Measurements from ENCODE around the gene PRDX4. TPM values are rescaled to one million over a fixed set of nuclear protein-coding genes. Genes with fewer than 3 reads are reported as not detected.

The PRDX4 gene
- total RNA-seq, 4 donors from 2014 or later: 27.6 to 47.6 (median 42.2) TPM

GRCh38 chrX:23631136-23631535 lies 36.2 kb upstream of the PRDX4 start:
- Histone ChIP-seq H3K27ac (no peak overlapping the region), H3K4me1 (no peaks in the 10 kb centered on the region), H3K27me3 (no peaks in the 10 kb centered on the region), H3K4me3 (no peak overlapping the region), H3K36me3 (no peaks in the 10 kb centered on the region), H3K9me3 (no peaks in the 10 kb centered on the region)
- TF ChIP-seq, protein P1, sequence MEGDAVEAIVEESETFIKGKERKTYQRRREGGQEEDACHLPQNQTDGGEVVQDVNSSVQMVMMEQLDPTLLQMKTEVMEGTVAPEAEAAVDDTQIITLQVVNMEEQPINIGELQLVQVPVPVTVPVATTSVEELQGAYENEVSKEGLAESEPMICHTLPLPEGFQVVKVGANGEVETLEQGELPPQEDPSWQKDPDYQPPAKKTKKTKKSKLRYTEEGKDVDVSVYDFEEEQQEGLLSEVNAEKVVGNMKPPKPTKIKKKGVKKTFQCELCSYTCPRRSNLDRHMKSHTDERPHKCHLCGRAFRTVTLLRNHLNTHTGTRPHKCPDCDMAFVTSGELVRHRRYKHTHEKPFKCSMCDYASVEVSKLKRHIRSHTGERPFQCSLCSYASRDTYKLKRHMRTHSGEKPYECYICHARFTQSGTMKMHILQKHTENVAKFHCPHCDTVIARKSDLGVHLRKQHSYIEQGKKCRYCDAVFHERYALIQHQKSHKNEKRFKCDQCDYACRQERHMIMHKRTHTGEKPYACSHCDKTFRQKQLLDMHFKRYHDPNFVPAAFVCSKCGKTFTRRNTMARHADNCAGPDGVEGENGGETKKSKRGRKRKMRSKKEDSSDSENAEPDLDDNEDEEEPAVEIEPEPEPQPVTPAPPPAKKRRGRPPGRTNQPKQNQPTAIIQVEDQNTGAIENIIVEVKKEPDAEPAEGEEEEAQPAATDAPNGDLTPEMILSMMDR (IDR thresholded peaks at IDR 0.05): no peak
- TF ChIP-seq POLR2AphosphoS5 (IDR thresholded peaks at IDR 0.05) (no peak), EP300 (IDR thresholded peaks at IDR 0.05) (no peak), POLR2A (IDR thresholded peaks at IDR 0.05) (no peak)
- no peak for DNase-seq (ENCODE audit: low spot score in 2 of 2)
- 78% methylated on average over 4 of the region's 4 CpGs for WGBS

DNA sequence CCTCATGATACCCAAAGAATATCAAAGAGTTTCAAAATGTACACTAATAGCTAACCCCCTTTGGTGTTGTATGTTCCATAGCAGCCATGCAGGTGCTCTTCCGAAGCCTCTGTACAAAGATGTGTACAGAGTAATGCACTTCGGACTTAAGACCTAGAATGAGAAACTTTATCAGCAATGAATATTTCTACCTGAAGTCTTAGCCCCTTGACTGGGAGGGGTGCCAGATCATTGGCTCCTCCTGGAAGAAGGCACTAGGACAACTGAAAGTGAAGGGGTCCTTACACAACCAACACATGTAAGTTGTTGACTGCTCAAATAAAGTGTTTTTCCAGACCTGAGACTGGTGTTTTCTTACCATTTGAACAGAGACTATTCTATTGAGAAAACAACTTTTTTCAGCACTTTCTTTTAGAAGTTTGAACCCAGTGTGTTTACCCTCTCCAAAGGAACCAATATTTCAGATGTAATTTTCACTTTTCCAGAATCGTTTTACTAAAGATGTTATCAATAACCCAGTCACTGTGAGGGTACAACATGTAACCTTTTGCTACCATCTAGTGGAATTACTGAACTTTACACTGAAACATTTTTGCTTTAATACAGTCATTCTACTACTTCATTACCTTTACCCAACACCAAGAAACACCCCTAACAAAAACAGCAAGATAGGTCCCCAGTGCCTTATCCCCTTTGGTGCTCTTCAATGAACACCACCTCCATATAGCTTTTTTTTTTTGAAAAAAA lies 33.3 kb upstream of the PRDX4 start:
- Histone ChIP-seq H3K9me3 (no peaks in the 10 kb centered on the region), H3K36me3 (no peaks in the 10 kb centered on the region), H3K27ac (no peak overlapping the region), H3K4me1 (no peaks in the 10 kb centered on the region), H3K27me3 (no peaks in the 10 kb centered on the region), H3K4me3 (no peak overlapping the region)
- TF ChIP-seq EP300 (IDR thresholded peaks at IDR 0.05) (no peak), POLR2AphosphoS5 (IDR thresholded peaks at IDR 0.05) (no peak), POLR2A (IDR thresholded peaks at IDR 0.05) (no peak)
- TF ChIP-seq, protein P1 (IDR thresholded peaks at IDR 0.05): no peak
- no peak for DNase-seq (ENCODE audit: low spot score in 2 of 2)
- WGBS: 73% methylated on average over 3 of the region's 3 CpGs

DNA sequence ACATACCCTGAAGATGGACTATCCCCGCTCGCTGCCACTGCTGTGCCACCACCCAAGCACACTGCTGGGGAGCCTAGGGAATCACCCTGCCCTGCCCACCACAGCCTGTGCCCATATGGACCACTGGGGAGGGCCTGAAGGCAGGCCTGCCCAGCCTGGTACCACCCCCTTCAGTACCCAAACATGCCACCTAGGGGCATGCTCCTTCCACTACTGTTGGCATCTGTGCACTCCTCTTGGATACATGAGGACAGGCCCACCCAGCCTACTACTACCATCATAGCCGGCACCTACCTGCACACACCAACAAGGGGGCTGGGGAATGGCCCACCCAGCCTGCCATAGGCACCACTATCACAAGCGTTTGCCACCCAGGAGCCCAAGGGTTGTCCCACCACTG lies 30.1 kb upstream of the PRDX4 start:
- Histone ChIP-seq H3K4me1 (no peaks in the 10 kb centered on the region), H3K4me3 (no peak overlapping the region), H3K9me3 (no peaks in the 10 kb centered on the region), H3K36me3 (no peaks in the 10 kb centered on the region), H3K27ac (no peak overlapping the region), H3K27me3 (no peaks in the 10 kb centered on the region)
- no peak for DNase-seq (ENCODE audit: low spot score in 2 of 2)
- WGBS: 100% methylated on average over 4 of the region's 4 CpGs
- no peak for TF ChIP-seq EP300 (IDR thresholded peaks at IDR 0.05)
- no peak for TF ChIP-seq POLR2AphosphoS5 (IDR thresholded peaks at IDR 0.05)
- TF ChIP-seq, protein P1 (IDR thresholded peaks at IDR 0.05): no peak
- no peak for TF ChIP-seq POLR2A (IDR thresholded peaks at IDR 0.05)

DNA sequence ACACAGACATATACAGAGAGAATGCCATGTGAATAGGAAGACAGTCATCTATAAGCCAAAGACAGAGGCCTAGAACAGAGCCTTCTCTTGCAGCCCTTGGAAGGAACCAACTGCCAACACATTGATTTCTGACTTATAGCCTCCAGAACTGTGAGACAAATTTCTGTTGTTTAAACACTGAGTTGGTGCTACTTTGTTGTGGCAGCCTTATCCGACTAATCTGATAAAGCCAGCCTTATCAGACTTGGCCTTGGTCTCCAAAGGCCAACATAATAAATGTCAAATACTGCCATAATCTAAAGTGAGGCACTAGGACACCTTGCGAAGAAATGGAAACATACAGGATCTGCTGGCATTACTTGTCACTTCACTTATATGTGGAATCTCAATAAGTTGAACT lies 24.3 kb upstream of the PRDX4 start:
- Histone ChIP-seq H3K36me3 (no peaks in the 10 kb centered on the region), H3K27ac (no peak overlapping the region), H3K4me1 (no peaks in the 10 kb centered on the region), H3K27me3 (no peaks in the 10 kb centered on the region), H3K9me3 (no peaks in the 10 kb centered on the region), H3K4me3 (no peak overlapping the region)
- WGBS: 79% methylated on average over 2 of the region's 2 CpGs
- no peak for TF ChIP-seq EP300 (IDR thresholded peaks at IDR 0.05)
- TF ChIP-seq, protein P1 (IDR thresholded peaks at IDR 0.05): no peak
- TF ChIP-seq POLR2A (IDR thresholded peaks at IDR 0.05): no peak
- no peak for TF ChIP-seq POLR2AphosphoS5 (IDR thresholded peaks at IDR 0.05)
- DNase-seq (ENCODE audit: low spot score in 2 of 2): no peak

- Histone ChIP-seq H3K4me1 (no peaks in the 10 kb centered on the region), H3K36me3 (no peaks in the 10 kb centered on the region), H3K9me3 (no peaks in the 10 kb centered on the region), H3K27me3 (no peaks in the 10 kb centered on the region), H3K4me3 (no peak overlapping the region), H3K27ac (no peak overlapping the region)
- 89% methylated on average over 9 of the region's 9 CpGs for WGBS
- DNase-seq (ENCODE audit: low spot score in 2 of 2): no peak
- TF ChIP-seq EP300 (IDR thresholded peaks at IDR 0.05) (no peak), POLR2AphosphoS5 (IDR thresholded peaks at IDR 0.05) (no peak), POLR2A (IDR thresholded peaks at IDR 0.05) (no peak)
- TF ChIP-seq, protein P1 (IDR thresholded peaks at IDR 0.05): no peak
Observed at GRCh38 chrX:23644744-23645143, 22.5 kb upstream of the PRDX4 start.

All from suprapubic skin (tissue), 4 donors.